MM.1S (cell line): ENCODE measurements around the gene PLXND1.

Source experiments
- EZH2 ChIP-seq: fragments of 300-600 bp; sonication (generic); optimal IDR thresholded peaks from 2 replicates; pipeline ENCODE3; 2017; ENCODE audit warnings: low read depth, mild to moderate bottlenecking, antibody characterized with exemption, low read length, mixed read lengths
- TF ChIP-seq, protein P1 (sequence below): fragments of 300-600 bp; sonication (generic); IDR thresholded peaks from 2 replicates; pipeline ENCODE4 v1.5.1; 2016; ENCODE audit warnings: antibody characterized with exemption, low read length, mixed read lengths

DNA sequence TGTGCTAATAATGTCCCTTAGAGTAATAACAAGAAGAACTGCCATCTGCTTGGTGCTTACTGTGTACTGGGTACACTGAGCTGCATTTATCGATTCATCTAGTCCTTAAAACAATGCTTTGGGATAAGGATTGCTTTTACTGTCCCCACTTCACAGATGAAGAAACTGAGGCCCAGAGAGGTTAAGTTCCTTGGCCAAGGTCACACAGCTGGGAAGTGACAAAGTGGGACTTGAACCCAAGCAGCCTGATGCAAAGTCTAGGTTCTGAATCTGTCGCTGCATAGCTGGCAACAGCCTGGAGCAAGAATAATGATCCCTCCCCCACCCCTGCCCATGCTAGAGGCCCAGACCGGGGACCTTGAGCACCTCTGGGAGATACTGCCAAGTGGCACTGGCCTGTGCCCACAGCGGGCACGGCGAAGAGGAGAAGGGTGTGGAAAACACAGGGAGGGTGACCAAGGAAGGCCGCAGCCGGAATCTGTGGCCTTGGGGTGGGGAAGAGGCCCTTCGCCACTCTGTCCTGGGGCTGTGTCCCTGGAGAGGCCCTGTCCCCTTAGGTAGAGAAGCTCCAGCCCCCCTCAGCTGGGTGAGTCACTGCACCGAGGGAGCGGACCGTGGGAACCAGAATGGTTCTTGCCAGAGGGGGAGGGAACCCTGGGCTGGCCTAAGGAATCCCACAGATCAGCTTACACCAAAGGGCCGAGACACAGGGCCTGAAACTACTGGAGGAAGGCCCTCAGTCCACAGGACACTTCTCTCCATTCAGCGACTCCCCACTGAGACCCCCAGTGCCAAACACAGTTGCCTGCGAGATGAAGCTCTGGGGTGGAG is 3.5 kb downstream of the PLXND1 start:
- TF ChIP-seq, protein P1, sequence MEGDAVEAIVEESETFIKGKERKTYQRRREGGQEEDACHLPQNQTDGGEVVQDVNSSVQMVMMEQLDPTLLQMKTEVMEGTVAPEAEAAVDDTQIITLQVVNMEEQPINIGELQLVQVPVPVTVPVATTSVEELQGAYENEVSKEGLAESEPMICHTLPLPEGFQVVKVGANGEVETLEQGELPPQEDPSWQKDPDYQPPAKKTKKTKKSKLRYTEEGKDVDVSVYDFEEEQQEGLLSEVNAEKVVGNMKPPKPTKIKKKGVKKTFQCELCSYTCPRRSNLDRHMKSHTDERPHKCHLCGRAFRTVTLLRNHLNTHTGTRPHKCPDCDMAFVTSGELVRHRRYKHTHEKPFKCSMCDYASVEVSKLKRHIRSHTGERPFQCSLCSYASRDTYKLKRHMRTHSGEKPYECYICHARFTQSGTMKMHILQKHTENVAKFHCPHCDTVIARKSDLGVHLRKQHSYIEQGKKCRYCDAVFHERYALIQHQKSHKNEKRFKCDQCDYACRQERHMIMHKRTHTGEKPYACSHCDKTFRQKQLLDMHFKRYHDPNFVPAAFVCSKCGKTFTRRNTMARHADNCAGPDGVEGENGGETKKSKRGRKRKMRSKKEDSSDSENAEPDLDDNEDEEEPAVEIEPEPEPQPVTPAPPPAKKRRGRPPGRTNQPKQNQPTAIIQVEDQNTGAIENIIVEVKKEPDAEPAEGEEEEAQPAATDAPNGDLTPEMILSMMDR = no peak
- TF ChIP-seq EZH2 = no peak
